ENCODE data around the gene GPHN. TPM values are rescaled to one million over a fixed set of nuclear protein-coding genes. Genes with fewer than 3 reads are reported as not detected.

The GPHN gene
- total and polyA plus RNA-seq, 2 of the 4 experiments (the other 2 are of a cell fraction), result 8.0 to 8.1 TPM

- CTCF ChIA-PET, result interaction anchor here (0.6 to 1.0 kb wide), 4 partner anchors 105 to 197 kb away, joined by 4 to 5 read pairs (median 4); partner anchors contain the start of genes ATP6V1D and EIF2S1
- H3K79me1 ChIP-seq (ENCODE audit: low read depth in 1 of 2, low read length in 2 of 2), result no peaks in the 10 kb centered on the region
- no peak overlapping the region for H2BK5ac ChIP-seq (ENCODE audit: low read depth, low read length, poor library complexity, severe bottlenecking)
- no peak overlapping the region for H3K4me3 ChIP-seq (ENCODE audit: insufficient read depth, low read depth, low read length)
- H4K5ac ChIP-seq (ENCODE audit: low read depth, low read length), result no peak overlapping the region
- no peaks in the 10 kb centered on the region for H3K9me1 ChIP-seq (ENCODE audit: insufficient read depth, low read length)
- dilution Hi-C loops (cut with HindIII; ENCODE audit: low sequenced_read_pairs, unreplicated experiment) (no loop called here), intact Hi-C loops (cut with micrococcal nuclease) (no loop called here), in situ Hi-C loops (cut with MboI; ENCODE audit: low sequenced_read_pairs) (loop anchor here (5.0 kb wide), 1 partner anchor 115 kb away; no protein-coding TSS in a partner anchor)
- H2AK9ac ChIP-seq (replicated peaks; ENCODE audit: low read depth, low read length, poor library complexity), result no peak overlapping the region
- no peak overlapping the region for H3K9ac ChIP-seq (ENCODE audit: low read depth, low read length)
- no peak overlapping the region for H4K8ac ChIP-seq (ENCODE audit: low read depth in 2 of 2, low read length in 2 of 2)
- no peak overlapping the region for H3K56ac ChIP-seq (ENCODE audit: extremely low read depth, insufficient read depth, low read length)
- no peak overlapping the region for H2AFZ ChIP-seq (replicated peaks; ENCODE audit: low read length, poor library complexity)
- no peak overlapping the region for H4K91ac ChIP-seq (ENCODE audit: insufficient read depth, low read depth, low read length)
- no peak overlapping the region for H3K18ac ChIP-seq (ENCODE audit: low read depth, low read length)
- H3K27ac ChIP-seq (ENCODE audit: insufficient read depth, low read length), result no peak overlapping the region
- H3K23ac ChIP-seq (ENCODE audit: low read depth, low read length), result no peak overlapping the region
- no peak for DNase-seq
- POLR2A ChIA-PET (ENCODE audit: unreplicated experiment), result no interaction called here
- H4K20me1 ChIP-seq (ENCODE audit: insufficient read depth, low read length), result no peaks in the 10 kb centered on the region
- no peaks in the 10 kb centered on the region for H3K9me3 ChIP-seq (ENCODE audit: control insufficient read depth, insufficient read depth, low read length)
- H2BK20ac ChIP-seq (ENCODE audit: low read depth, low read length), result no peak overlapping the region
- no peaks in the 10 kb centered on the region for H3K27me3 ChIP-seq (ENCODE audit: control insufficient read depth, insufficient read depth, low read length)
- no peak overlapping the region for H2BK15ac ChIP-seq (ENCODE audit: low read depth, low read length)
- H2BK120ac ChIP-seq (ENCODE audit: low read depth, low read length), result no peak overlapping the region
- no peaks in the 10 kb centered on the region for H3K36me3 ChIP-seq (ENCODE audit: control insufficient read depth, insufficient read depth, low read length)
- no peak overlapping the region for H3K4ac ChIP-seq (ENCODE audit: low read depth, low read length)
- TF ChIP-seq, protein P1, sequence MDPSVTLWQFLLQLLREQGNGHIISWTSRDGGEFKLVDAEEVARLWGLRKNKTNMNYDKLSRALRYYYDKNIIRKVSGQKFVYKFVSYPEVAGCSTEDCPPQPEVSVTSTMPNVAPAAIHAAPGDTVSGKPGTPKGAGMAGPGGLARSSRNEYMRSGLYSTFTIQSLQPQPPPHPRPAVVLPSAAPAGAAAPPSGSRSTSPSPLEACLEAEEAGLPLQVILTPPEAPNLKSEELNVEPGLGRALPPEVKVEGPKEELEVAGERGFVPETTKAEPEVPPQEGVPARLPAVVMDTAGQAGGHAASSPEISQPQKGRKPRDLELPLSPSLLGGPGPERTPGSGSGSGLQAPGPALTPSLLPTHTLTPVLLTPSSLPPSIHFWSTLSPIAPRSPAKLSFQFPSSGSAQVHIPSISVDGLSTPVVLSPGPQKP (IDR thresholded peaks at IDR 0.05; ENCODE audit: borderline replicate concordance, low read depth, low read length), result no peak
- TF ChIP-seq CEBPB (IDR thresholded peaks at IDR 0.05; ENCODE audit: low read depth, low read length), result peak; percentile 80
- WGBS, 2 experiments (ENCODE audit: extremely low coverage in 2 of 2, insufficient read length in 1 of 2), result 100% methylated on average over 1 of the region's 4 CpGs; no CpG with 5 or more reads in 1 of the 2 experiments
- no peak overlapping the region for H3K14ac ChIP-seq (replicated peaks; ENCODE audit: low read depth, low read length)
- H3K4me2 ChIP-seq (ENCODE audit: low read depth, low read length), result no peak overlapping the region
- H2AK5ac ChIP-seq (ENCODE audit: low read depth, low read length), result no peak overlapping the region
- no peak for ATAC-seq (ENCODE audit: low read depth)
- BruUV-seq (replicated peaks), result no TSS peak
- peaks cover 2% of the 10 kb centered on the region; the same call in 1 of the 2 replicates for H3K4me1 ChIP-seq (ENCODE audit: control insufficient read depth, insufficient read depth, low read length)
Observed at GRCh38 chr14:67162385-67162784, 654.4 kb downstream of the GPHN start.
